Measurements from ENCODE around the gene HMX1.

The HMX1 gene

GRCh38 chr4:8838296-8838960 lies 33.2 kb downstream of the HMX1 start:
- TF ChIP-seq, protein P1, sequence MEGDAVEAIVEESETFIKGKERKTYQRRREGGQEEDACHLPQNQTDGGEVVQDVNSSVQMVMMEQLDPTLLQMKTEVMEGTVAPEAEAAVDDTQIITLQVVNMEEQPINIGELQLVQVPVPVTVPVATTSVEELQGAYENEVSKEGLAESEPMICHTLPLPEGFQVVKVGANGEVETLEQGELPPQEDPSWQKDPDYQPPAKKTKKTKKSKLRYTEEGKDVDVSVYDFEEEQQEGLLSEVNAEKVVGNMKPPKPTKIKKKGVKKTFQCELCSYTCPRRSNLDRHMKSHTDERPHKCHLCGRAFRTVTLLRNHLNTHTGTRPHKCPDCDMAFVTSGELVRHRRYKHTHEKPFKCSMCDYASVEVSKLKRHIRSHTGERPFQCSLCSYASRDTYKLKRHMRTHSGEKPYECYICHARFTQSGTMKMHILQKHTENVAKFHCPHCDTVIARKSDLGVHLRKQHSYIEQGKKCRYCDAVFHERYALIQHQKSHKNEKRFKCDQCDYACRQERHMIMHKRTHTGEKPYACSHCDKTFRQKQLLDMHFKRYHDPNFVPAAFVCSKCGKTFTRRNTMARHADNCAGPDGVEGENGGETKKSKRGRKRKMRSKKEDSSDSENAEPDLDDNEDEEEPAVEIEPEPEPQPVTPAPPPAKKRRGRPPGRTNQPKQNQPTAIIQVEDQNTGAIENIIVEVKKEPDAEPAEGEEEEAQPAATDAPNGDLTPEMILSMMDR (conservative IDR thresholded peaks at IDR 0.05; ENCODE audit: low read depth, low read length): no peak
- H3K4me3 ChIP-seq (ENCODE audit: low read length): no peak overlapping the region
- no peak for DNase-seq (ENCODE audit: low read depth)

- no peak overlapping the region for H3K4me3 ChIP-seq (ENCODE audit: low read length)
- no peak for DNase-seq (ENCODE audit: low read depth)
- TF ChIP-seq, protein P1 (conservative IDR thresholded peaks at IDR 0.05; ENCODE audit: low read depth, low read length): no peak
These were observed 34.3 kb downstream of the HMX1 start for GRCh38 chr4:8837181-8837841.

GRCh38 chr4:8836664-8837171 lies 34.9 kb downstream of the HMX1 start:
- TF ChIP-seq, protein P1 (conservative IDR thresholded peaks at IDR 0.05; ENCODE audit: low read depth, low read length): no peak
- DNase-seq (ENCODE audit: low read depth): no peak

GRCh38 chr4:8835521-8836365 lies 35.9 kb downstream of the HMX1 start:
- H3K4me3 ChIP-seq (ENCODE audit: low read length): no peak overlapping the region
- no peak for DNase-seq (ENCODE audit: low read depth)
- TF ChIP-seq, protein P1 (conservative IDR thresholded peaks at IDR 0.05; ENCODE audit: low read depth, low read length): no peak

More at GRCh38 chr4:8836664-8837171, 34.9 kb downstream of the HMX1 start:
- no peak overlapping the region for H3K4me3 ChIP-seq (ENCODE audit: low read length)

DNA sequence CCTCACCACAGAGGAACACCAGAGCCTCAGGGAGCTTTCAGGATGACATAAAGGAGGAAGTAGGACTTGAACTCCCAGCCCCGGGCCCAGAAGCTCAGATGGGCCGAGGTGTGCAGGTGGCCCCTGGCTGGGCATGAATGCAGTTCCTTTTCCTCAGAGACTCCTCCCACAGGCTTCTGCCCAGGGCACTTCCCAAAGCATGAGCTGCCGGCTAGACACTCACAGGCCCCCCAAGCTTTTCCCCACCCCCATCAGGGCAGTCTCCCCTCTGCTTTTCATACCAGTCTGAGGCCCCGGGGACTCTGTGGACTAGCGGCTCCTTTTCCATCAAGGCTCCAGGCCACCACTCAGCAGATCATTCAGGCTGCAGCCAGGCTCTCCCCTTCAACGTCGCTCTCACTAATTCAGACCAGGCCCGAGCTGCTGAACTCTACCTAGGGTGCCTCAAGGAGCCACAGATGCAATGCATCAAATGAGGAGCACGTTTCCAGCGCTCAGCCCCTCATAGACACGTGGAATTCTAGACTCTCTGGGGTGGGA lies 36.9 kb downstream of the HMX1 start:
- H3K4me3 ChIP-seq (ENCODE audit: low read length): no peak overlapping the region
- TF ChIP-seq, protein P1 (conservative IDR thresholded peaks at IDR 0.05; ENCODE audit: low read depth, low read length): no peak
- no peak for DNase-seq (ENCODE audit: low read depth)

DNA sequence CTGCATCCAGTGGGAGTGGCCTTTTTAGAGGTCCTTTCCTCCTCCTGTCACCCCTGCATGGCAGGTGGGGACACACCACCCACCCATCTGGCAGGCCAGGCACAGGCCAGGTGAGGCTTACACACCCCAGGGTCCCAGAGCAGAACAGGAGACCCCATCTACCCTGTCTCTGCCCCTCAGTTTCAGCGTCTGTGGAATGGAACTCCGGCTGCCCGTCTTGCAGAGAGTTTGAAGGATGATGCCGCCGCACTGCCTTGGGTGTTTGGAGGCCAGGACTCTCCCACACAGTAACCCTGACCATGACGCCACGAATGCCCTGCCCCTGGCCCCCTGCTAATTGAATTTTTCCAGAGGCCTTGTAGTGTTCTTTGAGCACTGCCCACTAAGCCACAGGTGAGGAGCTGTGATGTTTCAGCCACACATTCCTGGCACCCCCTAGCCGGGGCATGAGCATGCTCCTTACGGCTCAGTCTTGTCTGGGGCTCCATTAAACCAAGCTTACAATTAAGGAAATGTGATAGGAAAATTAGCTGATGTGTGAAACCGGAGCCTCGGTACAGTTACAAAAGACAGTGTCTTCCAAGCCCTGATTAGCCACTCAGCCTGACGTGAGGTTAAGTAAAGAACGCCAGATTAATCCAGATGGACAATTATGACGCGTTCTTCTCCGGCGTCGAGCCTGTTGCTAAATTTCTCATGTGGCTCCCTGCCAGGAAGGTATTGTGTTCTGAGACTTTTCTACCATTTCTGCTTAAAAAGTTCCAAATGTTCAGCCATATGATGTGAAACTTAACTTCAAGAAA lies 39.3 kb downstream of the HMX1 start:
- DNase-seq (ENCODE audit: low read depth): no peak
- no peak overlapping the region for H3K4me3 ChIP-seq (ENCODE audit: low read length)
- TF ChIP-seq, protein P1 (conservative IDR thresholded peaks at IDR 0.05; ENCODE audit: low read depth, low read length): no peak

All from retinal pigment epithelial cell (primary cell).